ENCODE measurements around the gene PRPH.
"Not testable (repeated sequence)": the region's sequence is repeated elsewhere in the genome, so short reads cannot be mapped to it uniquely, and the experiment has no call there.

The PRPH gene

DNA sequence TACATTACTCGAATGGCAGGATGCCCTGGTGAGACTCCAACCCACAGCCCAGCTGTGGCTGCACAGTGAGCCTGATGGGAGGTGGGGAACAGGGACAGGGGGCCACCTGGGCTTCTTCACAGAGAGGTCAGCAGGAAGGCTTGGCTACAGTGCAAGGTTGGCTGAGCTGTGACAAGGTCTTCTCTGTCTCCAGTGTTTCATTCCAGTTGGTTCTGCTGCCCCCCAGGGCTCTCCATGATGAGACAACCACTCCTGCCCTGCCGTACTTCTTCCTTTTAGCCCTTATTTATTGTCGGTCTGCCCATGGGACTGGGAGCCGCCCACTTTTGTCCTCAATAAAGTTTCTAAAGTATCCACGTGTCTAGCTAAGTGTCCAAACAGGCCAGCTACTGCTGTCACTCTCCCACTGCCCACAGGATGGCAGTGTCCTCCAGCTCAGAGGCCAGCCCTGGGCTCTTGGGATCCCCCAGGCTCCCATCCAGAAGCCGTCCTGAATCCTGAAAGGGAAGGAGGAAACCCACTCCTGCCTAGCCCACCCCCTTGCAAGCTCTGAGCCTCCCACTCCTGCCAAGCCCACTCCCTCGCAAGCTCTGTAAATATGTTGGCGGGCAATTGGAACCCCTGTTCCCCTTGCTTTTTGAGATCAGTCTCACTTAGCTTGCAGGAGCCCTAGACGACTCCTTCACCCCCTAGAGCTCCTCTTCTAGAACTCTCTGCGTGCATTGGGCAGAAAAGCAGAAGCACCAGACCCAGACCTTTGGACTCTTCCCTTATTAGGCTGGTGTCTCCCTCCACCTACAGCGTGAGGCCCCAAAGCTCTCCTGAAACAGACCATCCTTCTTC is 36.7 kb downstream of the PRPH start:
- peak; percentile 87 for TF ChIP-seq CTCF (IDR thresholded peaks at IDR 0.05)
- Histone ChIP-seq H3K4me1 (no peaks in the 10 kb centered on the region), H3K36me3 (ENCODE audit: control insufficient read depth, insufficient read depth, low read length) (no peaks in the 10 kb centered on the region), H3K27ac (no peak overlapping the region), H2AFZ (peak overlapping the region; percentile 19), H3K9ac (no peak overlapping the region), H3K4me2 (ENCODE audit: low read length) (no peak overlapping the region), H3K27me3 (ENCODE audit: control insufficient read depth, insufficient read depth, low read length) (no peaks in the 10 kb centered on the region), H3K9me3 (ENCODE audit: control insufficient read depth, low read length) (no peaks in the 10 kb centered on the region), H3K79me2 (no peaks in the 10 kb centered on the region), H3K4me3 (ENCODE audit: low read depth, low read length) (no peak overlapping the region)

DNA sequence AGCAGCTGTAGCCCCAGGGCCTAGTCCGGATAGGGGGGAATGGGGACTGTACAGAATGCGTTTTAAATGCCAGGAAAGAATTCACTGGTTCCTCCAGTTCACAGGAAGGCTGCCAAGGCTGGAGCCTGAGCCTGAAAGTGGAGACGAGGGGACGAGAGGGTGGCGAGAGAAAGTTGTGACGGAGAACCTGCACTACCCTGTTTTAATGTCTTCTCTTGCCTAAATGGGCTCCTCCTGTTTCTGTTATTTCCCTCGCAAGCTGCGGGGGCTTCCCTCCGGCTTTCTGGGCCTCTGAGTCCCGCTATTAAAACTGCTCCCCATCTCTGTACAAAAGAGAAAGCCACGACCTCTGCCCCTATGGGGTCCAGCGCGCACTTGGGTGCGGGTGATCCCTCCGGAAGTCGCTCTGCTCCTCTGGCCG is 37.5 kb downstream of the PRPH start:
- Histone ChIP-seq H3K27ac (no peak overlapping the region), H3K4me2 (ENCODE audit: low read length) (no peak overlapping the region), H3K9ac (no peak overlapping the region), H3K36me3 (ENCODE audit: control insufficient read depth, insufficient read depth, low read length) (no peaks in the 10 kb centered on the region), H2AFZ (no peak overlapping the region), H3K4me1 (peaks cover 6% of the 10 kb centered on the region), H3K4me3 (ENCODE audit: low read depth, low read length) (no peak overlapping the region), H3K79me2 (no peaks in the 10 kb centered on the region), H3K9me3 (ENCODE audit: control insufficient read depth, low read length) (no peaks in the 10 kb centered on the region), H3K27me3 (ENCODE audit: control insufficient read depth, insufficient read depth, low read length) (no peaks in the 10 kb centered on the region)
- no peak for TF ChIP-seq CTCF (IDR thresholded peaks at IDR 0.05)

DNA sequence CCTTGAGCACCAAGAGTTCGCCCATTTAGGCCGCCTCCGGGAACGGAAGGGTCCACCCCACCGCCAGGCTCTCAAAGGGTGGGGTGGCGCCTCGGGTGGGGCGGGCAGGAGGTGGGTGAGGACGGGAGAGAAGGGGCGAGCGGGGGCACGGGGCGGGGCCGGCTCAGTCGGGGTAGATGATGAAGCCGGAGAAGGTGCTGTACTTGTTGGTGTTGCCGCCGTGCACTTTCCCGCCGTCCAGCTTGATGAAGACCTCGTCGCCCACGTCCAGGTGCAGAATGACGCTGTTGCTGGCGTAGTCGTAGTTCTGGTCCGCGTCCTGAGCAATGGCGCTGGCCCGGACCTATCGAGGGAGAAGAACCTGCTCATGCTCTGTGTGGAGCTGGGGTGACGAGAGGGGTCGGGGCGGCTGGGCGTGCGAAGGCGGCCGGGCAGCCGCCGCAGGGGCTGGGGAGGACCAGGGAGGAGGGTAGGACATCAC is 38.0 kb downstream of the PRPH start:
- Histone ChIP-seq H2AFZ (peak overlapping the region; percentile 29), H3K27me3 (ENCODE audit: control insufficient read depth, insufficient read depth, low read length) (no peaks in the 10 kb centered on the region)

DNA sequence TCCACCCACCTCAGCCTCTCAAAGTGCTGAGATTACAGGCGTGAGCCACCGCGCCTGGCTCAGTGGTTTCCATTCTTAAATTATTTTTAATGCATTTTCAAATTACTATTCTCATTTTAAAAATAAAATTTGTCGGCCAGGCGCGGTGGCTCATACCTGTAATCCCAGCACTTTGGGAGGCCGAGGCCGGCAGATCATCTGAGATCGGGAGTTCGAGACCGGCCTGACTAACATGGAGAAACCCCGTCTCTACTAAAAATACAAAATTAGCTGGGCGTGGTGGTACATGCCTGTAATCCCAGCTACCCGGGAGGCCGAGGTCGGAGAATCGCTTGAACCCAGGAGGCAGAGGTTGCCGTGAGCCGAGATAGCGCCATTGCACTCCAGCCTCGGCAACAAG is 38.8 kb downstream of the PRPH start:
- not testable (repeated sequence) for H2AFZ ChIP-seq; H3K27me3 ChIP-seq (ENCODE audit: control insufficient read depth, insufficient read depth, low read length); H3K4me1 ChIP-seq

More for the DNA sequence above, 38.0 kb downstream of the PRPH start:
- Histone ChIP-seq H3K36me3 (ENCODE audit: control insufficient read depth, insufficient read depth, low read length) (no peaks in the 10 kb centered on the region), H3K4me2 (ENCODE audit: low read length) (no peak overlapping the region), H3K4me3 (ENCODE audit: low read depth, low read length) (no peak overlapping the region), H3K4me1 (peaks cover 7% of the 10 kb centered on the region), H3K79me2 (no peaks in the 10 kb centered on the region), H3K27ac (no peak overlapping the region), H3K9me3 (ENCODE audit: control insufficient read depth, low read length) (no peaks in the 10 kb centered on the region), H3K9ac (no peak overlapping the region)
- no peak for TF ChIP-seq CTCF (IDR thresholded peaks at IDR 0.05)

GRCh38 chr12:49334226-49334625 is 39.3 kb downstream of the PRPH start:
- Histone ChIP-seq H3K36me3 (ENCODE audit: control insufficient read depth, insufficient read depth, low read length) (no peaks in the 10 kb centered on the region), H3K4me2 (ENCODE audit: low read length) (no peak overlapping the region), H3K9ac (no peak overlapping the region), H3K27me3 (ENCODE audit: control insufficient read depth, insufficient read depth, low read length) (no peaks in the 10 kb centered on the region), H3K4me3 (ENCODE audit: low read depth, low read length) (no peak overlapping the region), H3K79me2 (no peaks in the 10 kb centered on the region), H2AFZ (no peak overlapping the region), H3K27ac (no peak overlapping the region), H3K9me3 (ENCODE audit: control insufficient read depth, low read length) (no peaks in the 10 kb centered on the region), H3K4me1 (peaks cover 9% of the 10 kb centered on the region)
- TF ChIP-seq CTCF (IDR thresholded peaks at IDR 0.05), result no peak

More for the DNA sequence above, 38.8 kb downstream of the PRPH start:
- not testable (repeated sequence) for H3K36me3 ChIP-seq (ENCODE audit: control insufficient read depth, insufficient read depth, low read length); H3K9ac ChIP-seq; H3K79me2 ChIP-seq; H3K9me3 ChIP-seq (ENCODE audit: control insufficient read depth, low read length); H3K4me3 ChIP-seq (ENCODE audit: low read depth, low read length); H3K27ac ChIP-seq; H3K4me2 ChIP-seq (ENCODE audit: low read length)
